ENCODE results near the gene DRGX. TPM values are rescaled to one million over a fixed set of nuclear protein-coding genes. Genes with fewer than 3 reads are reported as not detected.

The DRGX gene
- total and polyA plus RNA-seq, 2 donors (not counting 3 experiments of a cell fraction or from before 2014, with no cell fraction given), result not detected

GRCh38 chr10:49364051-49364450 lies 31.8 kb downstream of the DRGX start:
- CTCF ChIA-PET, result no interaction called here
- H3K4me2 ChIP-seq (ENCODE audit: insufficient read depth, low read length), result no peak overlapping the region
- DNase-seq (ENCODE audit: low read depth, low spot score) (no peak), FAIRE-seq (no peak)
- no peaks in the 10 kb centered on the region for H3K4me1 ChIP-seq (ENCODE audit: control insufficient read depth, extremely low read depth, insufficient read depth, low read length)
- no peaks in the 10 kb centered on the region for H3K9me3 ChIP-seq (replicated peaks; ENCODE audit: control insufficient read depth, insufficient read depth, low read length)
- no peak overlapping the region for H3K27ac ChIP-seq (ENCODE audit: insufficient read depth, low read depth, low read length)
- H3K27me3 ChIP-seq (ENCODE audit: control insufficient read depth in 2 of 2, insufficient read depth in 2 of 2, low read length in 2 of 2), result no peaks in the 10 kb centered on the region
- POLR2A ChIA-PET, result no interaction called here
- dilution Hi-C loops (cut with MboI; ENCODE audit: extremely low pct_ligation_motif_present, low sequenced_read_pairs) (no loop called here), intact Hi-C loops (cut with micrococcal nuclease) (no loop called here)
- H3K9me1 ChIP-seq (replicated peaks; ENCODE audit: control insufficient read depth, extremely low read depth, insufficient read depth, low read length), result no peaks in the 10 kb centered on the region
- no peaks in the 10 kb centered on the region for H3K79me2 ChIP-seq (ENCODE audit: control insufficient read depth, insufficient read depth, low read length)
- no peaks in the 10 kb centered on the region for H3K36me3 ChIP-seq (ENCODE audit: control insufficient read depth in 2 of 2, extremely low read depth in 1 of 2, insufficient read depth in 2 of 2, low read length in 2 of 2)
- H2AFZ ChIP-seq (ENCODE audit: low read depth, low read length), result no peak overlapping the region
- H3K4me3 ChIP-seq (replicated peaks in 1 of 3; ENCODE audit: insufficient read depth in 1 of 3, low read depth in 1 of 3, low read length in 3 of 3), result no peak overlapping the region
- no peak overlapping the region for H3K9ac ChIP-seq (replicated peaks; ENCODE audit: extremely low read depth, insufficient read depth, low read length)
- no TSS peak for BruUV-seq (replicated peaks)
- no peak for TF ChIP-seq MYC (IDR thresholded peaks at IDR 0.05; ENCODE audit: low read depth, low read length)
- TF ChIP-seq JUN (IDR thresholded peaks at IDR 0.05; ENCODE audit: borderline replicate concordance, insufficient read depth, insufficient read length, low read depth), result no peak
- no peak for TF ChIP-seq GATA2 (IDR thresholded peaks at IDR 0.05; ENCODE audit: insufficient read depth, insufficient read length, low read depth, low read length)
- no peak for TF ChIP-seq FOS (IDR thresholded peaks at IDR 0.05; ENCODE audit: borderline replicate concordance, insufficient read depth, low read length)
- no peak for TF ChIP-seq POLR2AphosphoS5 (IDR thresholded peaks at IDR 0.05; ENCODE audit: insufficient read depth, low read depth, low read length)
- no peak for TF ChIP-seq EZH2 (IDR thresholded peaks at IDR 0.05; ENCODE audit: borderline replicate concordance, low read depth, low read length, severe bottlenecking)
- TF ChIP-seq, protein P1, sequence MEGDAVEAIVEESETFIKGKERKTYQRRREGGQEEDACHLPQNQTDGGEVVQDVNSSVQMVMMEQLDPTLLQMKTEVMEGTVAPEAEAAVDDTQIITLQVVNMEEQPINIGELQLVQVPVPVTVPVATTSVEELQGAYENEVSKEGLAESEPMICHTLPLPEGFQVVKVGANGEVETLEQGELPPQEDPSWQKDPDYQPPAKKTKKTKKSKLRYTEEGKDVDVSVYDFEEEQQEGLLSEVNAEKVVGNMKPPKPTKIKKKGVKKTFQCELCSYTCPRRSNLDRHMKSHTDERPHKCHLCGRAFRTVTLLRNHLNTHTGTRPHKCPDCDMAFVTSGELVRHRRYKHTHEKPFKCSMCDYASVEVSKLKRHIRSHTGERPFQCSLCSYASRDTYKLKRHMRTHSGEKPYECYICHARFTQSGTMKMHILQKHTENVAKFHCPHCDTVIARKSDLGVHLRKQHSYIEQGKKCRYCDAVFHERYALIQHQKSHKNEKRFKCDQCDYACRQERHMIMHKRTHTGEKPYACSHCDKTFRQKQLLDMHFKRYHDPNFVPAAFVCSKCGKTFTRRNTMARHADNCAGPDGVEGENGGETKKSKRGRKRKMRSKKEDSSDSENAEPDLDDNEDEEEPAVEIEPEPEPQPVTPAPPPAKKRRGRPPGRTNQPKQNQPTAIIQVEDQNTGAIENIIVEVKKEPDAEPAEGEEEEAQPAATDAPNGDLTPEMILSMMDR (IDR thresholded peaks at IDR 0.05; ENCODE audit: extremely low read depth in 1 of 2, insufficient read depth in 1 of 2, low read depth in 1 of 2, low read length in 2 of 2), result no peak
- TF ChIP-seq, protein P2, sequence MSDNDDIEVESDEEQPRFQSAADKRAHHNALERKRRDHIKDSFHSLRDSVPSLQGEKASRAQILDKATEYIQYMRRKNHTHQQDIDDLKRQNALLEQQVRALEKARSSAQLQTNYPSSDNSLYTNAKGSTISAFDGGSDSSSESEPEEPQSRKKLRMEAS (IDR thresholded peaks at IDR 0.05; ENCODE audit: insufficient read depth, insufficient read length), result no peak
- TF ChIP-seq POLR2A (IDR thresholded peaks at IDR 0.05; ENCODE audit: low read depth, low read length), result no peak
- no peaks in the 10 kb centered on the region for H4K20me1 ChIP-seq (replicated peaks; ENCODE audit: control insufficient read depth, extremely low read depth, insufficient read depth, low read length)

Measured in endothelial cell of umbilical vein (primary cell).